ENCODE results near the gene RPGRIP1. TPM values are rescaled to one million over a fixed set of nuclear protein-coding genes. Genes with fewer than 3 reads are reported as not detected.

RPGRIP1 gene
- total RNA-seq, 1 experiment from 2014 or later: 0.07 TPM

GRCh38 chr14:21326972-21327371, 47.1 kb downstream of the RPGRIP1 start:
- Histone ChIP-seq H4K5ac (ENCODE audit: insufficient read length, low read depth, low read length) (no peak overlapping the region), H3K4ac (ENCODE audit: low read depth, low read length) (no peak overlapping the region), H3K23ac (ENCODE audit: insufficient read length, low read depth, low read length) (no peak overlapping the region), H4K8ac (replicated peaks; ENCODE audit: insufficient read length, low read depth, low read length) (no peak overlapping the region), H3K79me1 (ENCODE audit: insufficient read depth, low read depth, low read length, poor library complexity, severe bottlenecking) (no peaks in the 10 kb centered on the region), H2AFZ (ENCODE audit: low read length) (no peak overlapping the region), H3K27ac (ENCODE audit: insufficient read length, low read depth, low read length) (no peak overlapping the region), H2BK5ac (ENCODE audit: insufficient read length, low read length) (no peak overlapping the region), H3K4me1 (ENCODE audit: insufficient read depth, low read length) (peaks cover 2% of the 10 kb centered on the region; the same call in 1 of the 2 replicates), H3K9me3 (ENCODE audit: control insufficient read depth, low read depth, low read length) (no peaks in the 10 kb centered on the region), H3K79me2 (ENCODE audit: insufficient read depth, low read length) (no peaks in the 10 kb centered on the region), H2BK20ac (ENCODE audit: low read depth, low read length, poor library complexity, severe bottlenecking) (no peak overlapping the region), H4K20me1 (ENCODE audit: control insufficient read depth, insufficient read depth, insufficient read length) (no peaks in the 10 kb centered on the region), H2BK15ac (ENCODE audit: low read depth, low read length) (no peak overlapping the region), H4K91ac (ENCODE audit: insufficient read length, low read depth, low read length) (no peak overlapping the region), H3K4me2 (ENCODE audit: insufficient read depth, insufficient read length, low read length) (no peak overlapping the region), H3K23me2 (ENCODE audit: insufficient read length, low read depth, low read length, poor library complexity, severe bottlenecking) (no peaks in the 10 kb centered on the region), H3T11ph (ENCODE audit: low read length) (no peak overlapping the region), H2BK120ac (ENCODE audit: low read depth, low read length, poor library complexity, severe bottlenecking) (no peak overlapping the region), H3K14ac (ENCODE audit: insufficient read depth, low read length) (no peak overlapping the region), H3K9ac (ENCODE audit: extremely low read depth, insufficient read length, low read length) (no peak overlapping the region), H3K56ac (ENCODE audit: insufficient read length, low read depth, low read length) (no peak overlapping the region), H3K18ac (ENCODE audit: insufficient read length, low read depth, low read length) (no peak overlapping the region), H2AK5ac (ENCODE audit: insufficient read length, low read length) (no peak overlapping the region), H2BK12ac (ENCODE audit: insufficient read length, low read depth, low read length) (no peak overlapping the region), H3K27me3 (ENCODE audit: insufficient read depth, low read length) (no peaks in the 10 kb centered on the region)
- no peak for DNase-seq
- no peak overlapping the region for H3K27ac Mint-ChIP-seq
- H3K27me3 Mint-ChIP-seq (ENCODE audit: low read depth): no peaks in the 10 kb centered on the region; the same call in none of the 2 replicates
- H3K9me3 Mint-ChIP-seq: no peaks in the 10 kb centered on the region
- no peaks in the 10 kb centered on the region for H3K36me3 Mint-ChIP-seq (ENCODE audit: insufficient read depth in 1 of 3, low read depth in 3 of 3)
- no peak overlapping the region for H3K4me3 Mint-ChIP-seq
- WGBS (ENCODE audit: extremely low coverage, insufficient read length, low lambda C conversion rate): no CpG with 5 or more reads among the region's 1 CpG
- 0 out of 3 replicates have a peak, but pooled peaks have one; percentile 22 for TF ChIP-seq CTCF (conservative IDR thresholded peaks at IDR 0.05)
- 0 out of 4 replicates have a peak, but pooled peaks cover 0 to 2% of the 10 kb centered on the region in 2 experiments for H3K4me1 Mint-ChIP-seq

Other genes starting within 250 kb of the RPGRIP1 start
- gene TPPP2, start 249.9 kb upstream of the RPGRIP1 start, total RNA-seq (2021): not detected in 2 replicates
- gene RNASE13, start 245.3 kb upstream of the RPGRIP1 start, total RNA-seq (2021): not detected in 2 replicates
- not detected in 2 replicates for gene RNASE7, start 237.7 kb upstream of the RPGRIP1 start, total RNA-seq (2021)
- gene RNASE8, start 222.3 kb upstream of the RPGRIP1 start, total RNA-seq (2021): not detected in 2 replicates
- 71.1 and 71.4 TPM in 2 replicates for gene ARHGEF40, start 209.8 kb upstream of the RPGRIP1 start, total RNA-seq (2021)
- 84.5 and 87.6 TPM in 2 replicates for gene ZNF219, start 181.4 kb upstream of the RPGRIP1 start, total RNA-seq (2021)
- 1.9 and 2.2 TPM in 2 replicates for gene TMEM253, start 179.0 kb upstream of the RPGRIP1 start, total RNA-seq (2021)
- gene OR5AU1, start 124.0 kb upstream of the RPGRIP1 start, total RNA-seq (2021): not detected in 2 replicates
- 1,044 and 1,062 TPM in 2 replicates for gene HNRNPC, start 10.6 kb upstream of the RPGRIP1 start, total RNA-seq (2021)
- gene SUPT16H, start 103.9 kb downstream of the RPGRIP1 start, total RNA-seq (2021): 210 and 215 TPM in 2 replicates
- 132 and 135 TPM in 2 replicates for gene CHD8, start 176.0 kb downstream of the RPGRIP1 start, total RNA-seq (2021)
- gene RAB2B, start 196.9 kb downstream of the RPGRIP1 start, total RNA-seq (2021): 26.2 and 27.9 TPM in 2 replicates
- gene TOX4, start 197.1 kb downstream of the RPGRIP1 start, total RNA-seq (2021): 58.0 and 64.7 TPM in 2 replicates
- 84.1 and 84.4 TPM in 2 replicates for gene METTL3, start 231.3 kb downstream of the RPGRIP1 start, total RNA-seq (2021)
- gene SALL2, start 246.3 kb downstream of the RPGRIP1 start, total RNA-seq (2021): 287 and 299 TPM in 2 replicates